GM20000 (cell line): ENCODE data around the gene WDFY2.

ENCODE experiments used
- DNase-seq: peaks from one replicate; pipeline ENCODE4 v3.0.0; 2012; ENCODE audit warnings: low spot score
- CTCF ChIP-seq: IDR thresholded peaks from 2 replicates; pipeline ENCODE4 v1.5.1; 2012; ENCODE audit warnings: mild to moderate bottlenecking, control low read depth; ENCODE audit errors: extremely low read depth, missing control alignments

WDFY2 gene

DNA sequence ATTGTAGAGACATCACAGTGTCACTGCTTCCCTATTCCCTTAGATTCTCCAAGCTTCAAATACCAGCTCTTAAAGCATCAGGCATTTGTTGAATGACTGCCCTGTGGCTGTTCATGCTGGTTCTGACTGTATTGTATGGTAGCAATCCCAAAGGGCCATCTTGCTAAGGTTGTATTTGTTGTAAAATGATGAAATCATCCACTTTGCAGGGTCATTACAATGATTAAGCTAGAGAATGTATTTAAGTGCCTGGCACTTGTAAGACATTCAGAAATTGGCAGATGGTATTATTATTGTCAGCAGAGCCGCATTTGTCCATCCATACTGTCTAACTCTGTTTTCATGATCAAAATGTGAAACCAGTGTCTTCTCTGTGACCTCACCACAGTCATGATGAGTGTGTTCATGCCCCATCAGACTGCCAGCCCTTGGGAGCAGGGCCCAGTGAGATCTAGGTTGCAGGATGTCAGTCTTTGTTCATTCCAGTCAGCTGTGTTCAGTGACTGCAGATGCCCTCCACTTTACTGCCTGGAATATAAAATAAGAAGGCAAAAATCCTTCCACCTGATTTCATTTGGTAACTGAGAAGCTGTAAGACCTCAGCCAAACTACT is 133.6 kb downstream of the WDFY2 start:
- TF ChIP-seq CTCF, result no peak

DNA sequence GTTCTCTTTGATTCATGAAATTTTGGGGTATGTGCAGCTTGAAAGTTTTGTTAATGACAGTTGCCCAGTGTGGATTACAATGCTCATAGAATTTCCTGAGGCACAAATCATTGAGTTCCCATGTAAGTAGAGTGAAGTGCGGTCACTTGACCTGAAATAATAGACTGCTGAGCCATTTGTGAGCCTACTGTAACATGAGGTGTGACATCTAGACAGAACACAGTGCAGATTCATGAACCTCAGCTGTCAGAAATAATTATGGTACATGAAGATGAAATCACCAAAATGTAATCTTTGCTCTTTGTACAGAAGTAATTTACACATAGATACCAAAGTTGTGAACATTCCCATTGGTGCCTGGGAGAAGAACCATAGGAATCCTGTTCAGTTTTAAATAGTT is 135.1 kb downstream of the WDFY2 start:
- no peak for DNase-seq
- TF ChIP-seq CTCF, result no peak

More for the DNA sequence above, 133.6 kb downstream of the WDFY2 start:
- no peak for DNase-seq

DNA sequence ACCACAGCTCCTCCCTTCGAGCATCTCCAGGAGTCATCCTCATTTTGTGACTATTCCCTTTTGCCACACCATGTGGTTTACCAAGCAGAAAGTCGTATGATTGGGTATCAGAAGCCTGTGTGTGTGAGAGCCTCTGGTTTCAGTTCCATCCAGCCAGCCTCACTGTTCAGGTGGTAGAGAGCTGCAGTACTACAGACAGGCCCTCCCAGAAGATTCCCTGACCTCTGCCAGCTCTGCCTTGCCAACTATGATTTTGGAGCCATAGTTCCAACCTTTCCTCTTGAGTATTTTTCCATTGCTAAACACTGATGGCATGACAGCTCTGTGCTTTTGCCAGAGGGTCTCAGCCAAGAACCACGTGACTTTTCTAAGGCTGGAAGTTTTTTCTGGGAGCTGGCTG is 137.2 kb downstream of the WDFY2 start:
- peak; percentile 14 for DNase-seq
- no peak for TF ChIP-seq CTCF

DNA sequence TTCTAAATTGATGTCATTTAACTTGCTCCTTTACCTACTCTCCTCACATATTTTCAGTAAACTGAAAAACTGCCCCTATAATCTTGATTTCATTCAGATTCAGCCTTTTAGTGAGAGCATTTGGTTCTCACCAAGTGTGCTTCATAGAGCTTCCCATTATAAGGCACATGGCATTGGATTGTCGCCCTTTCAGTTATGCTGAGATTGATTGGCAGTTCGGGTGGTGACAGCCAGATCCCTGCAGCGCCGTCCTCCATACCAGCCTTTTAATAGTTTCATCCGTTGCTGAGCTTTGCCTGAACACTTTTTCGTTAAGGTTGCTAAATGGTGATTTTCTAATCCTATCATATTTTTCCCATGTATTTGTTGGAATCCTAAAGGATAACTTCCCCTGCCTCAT is 139.3 kb downstream of the WDFY2 start:
- TF ChIP-seq CTCF, result no peak

DNA sequence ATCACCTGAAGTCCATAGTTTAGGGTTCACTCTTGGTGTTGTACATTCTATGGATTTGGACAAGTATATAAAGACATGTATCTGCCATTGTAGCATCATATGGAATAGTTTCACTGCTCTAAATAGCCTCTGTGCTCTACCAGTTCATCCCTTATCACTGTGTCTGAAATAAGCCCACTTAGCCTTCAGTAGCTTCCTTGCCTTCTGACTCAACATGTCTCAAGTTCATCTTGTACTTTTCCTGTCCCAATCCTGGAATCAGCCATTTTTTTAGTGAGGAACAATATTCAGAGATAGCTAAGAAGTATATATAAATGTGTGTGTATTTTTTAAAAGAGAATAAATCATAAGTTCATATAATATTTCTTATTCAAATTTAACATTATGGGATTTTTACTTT is 140.5 kb downstream of the WDFY2 start:
- TF ChIP-seq CTCF, result no peak
- no peak for DNase-seq

More for the DNA sequence above, 139.3 kb downstream of the WDFY2 start:
- DNase-seq, result no peak

DNA sequence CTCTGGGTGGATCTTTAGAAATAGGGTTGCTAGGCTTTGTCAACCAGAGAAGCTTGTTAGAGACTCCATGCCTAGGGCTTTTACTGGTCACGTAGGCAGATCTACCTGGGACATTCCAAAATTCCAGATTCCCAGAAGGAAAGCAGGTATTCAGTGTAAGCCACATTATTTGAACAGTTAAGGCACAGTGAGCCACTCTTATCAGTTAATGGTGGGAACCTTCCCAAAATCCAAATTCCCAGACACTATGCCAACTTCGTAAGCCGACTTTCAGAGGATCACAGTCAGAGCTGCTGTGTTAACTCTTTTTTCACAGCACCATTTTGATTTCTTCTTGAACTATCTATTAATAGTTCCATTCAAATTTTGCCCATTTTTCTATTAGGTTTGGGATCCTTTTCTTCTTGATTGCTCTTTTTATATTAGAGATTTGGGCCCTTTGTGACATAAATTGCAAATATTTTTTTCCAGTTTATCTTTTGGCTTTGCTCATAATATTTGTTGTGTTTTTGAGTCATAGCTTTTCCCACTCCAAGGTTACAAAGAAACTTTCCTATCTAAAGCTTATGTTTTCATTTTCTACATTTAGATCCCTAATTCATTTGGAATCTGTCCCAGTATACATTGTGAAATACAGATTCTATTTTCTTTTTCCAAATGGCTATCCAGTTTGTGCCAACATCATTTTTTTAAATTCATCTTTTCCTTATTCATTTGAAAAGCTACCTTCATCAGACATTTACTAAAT is 142.4 kb downstream of the WDFY2 start:
- DNase-seq, result no peak
- TF ChIP-seq CTCF, result no peak

- no peak for DNase-seq
- no peak for TF ChIP-seq CTCF
Measured at GRCh38 chr13:51727634-51728274, 143.5 kb downstream of the WDFY2 start.
